ENCODE results near the gene DCAF4.

DNA sequence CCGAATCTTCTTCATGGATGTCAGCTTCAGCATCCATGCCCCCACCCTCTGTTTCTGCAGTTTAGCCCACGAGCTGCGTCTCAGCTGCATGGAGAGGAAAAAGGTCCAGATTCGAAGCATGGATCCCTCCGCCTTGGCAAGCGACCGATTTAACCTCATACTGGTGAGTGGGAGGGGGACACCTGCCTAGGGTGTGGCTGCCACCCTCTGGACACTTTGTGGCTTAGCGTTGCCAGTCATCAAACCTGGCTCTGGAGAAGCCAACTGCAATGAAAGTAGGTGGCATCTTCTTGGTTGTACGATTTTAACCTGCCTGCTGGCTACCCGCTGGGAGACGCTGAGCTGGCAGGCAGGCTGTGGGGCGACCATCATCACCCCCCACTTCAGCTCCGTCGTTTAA, 16.7 kb downstream of the DCAF4 start:
- TF ChIP-seq, protein P1, sequence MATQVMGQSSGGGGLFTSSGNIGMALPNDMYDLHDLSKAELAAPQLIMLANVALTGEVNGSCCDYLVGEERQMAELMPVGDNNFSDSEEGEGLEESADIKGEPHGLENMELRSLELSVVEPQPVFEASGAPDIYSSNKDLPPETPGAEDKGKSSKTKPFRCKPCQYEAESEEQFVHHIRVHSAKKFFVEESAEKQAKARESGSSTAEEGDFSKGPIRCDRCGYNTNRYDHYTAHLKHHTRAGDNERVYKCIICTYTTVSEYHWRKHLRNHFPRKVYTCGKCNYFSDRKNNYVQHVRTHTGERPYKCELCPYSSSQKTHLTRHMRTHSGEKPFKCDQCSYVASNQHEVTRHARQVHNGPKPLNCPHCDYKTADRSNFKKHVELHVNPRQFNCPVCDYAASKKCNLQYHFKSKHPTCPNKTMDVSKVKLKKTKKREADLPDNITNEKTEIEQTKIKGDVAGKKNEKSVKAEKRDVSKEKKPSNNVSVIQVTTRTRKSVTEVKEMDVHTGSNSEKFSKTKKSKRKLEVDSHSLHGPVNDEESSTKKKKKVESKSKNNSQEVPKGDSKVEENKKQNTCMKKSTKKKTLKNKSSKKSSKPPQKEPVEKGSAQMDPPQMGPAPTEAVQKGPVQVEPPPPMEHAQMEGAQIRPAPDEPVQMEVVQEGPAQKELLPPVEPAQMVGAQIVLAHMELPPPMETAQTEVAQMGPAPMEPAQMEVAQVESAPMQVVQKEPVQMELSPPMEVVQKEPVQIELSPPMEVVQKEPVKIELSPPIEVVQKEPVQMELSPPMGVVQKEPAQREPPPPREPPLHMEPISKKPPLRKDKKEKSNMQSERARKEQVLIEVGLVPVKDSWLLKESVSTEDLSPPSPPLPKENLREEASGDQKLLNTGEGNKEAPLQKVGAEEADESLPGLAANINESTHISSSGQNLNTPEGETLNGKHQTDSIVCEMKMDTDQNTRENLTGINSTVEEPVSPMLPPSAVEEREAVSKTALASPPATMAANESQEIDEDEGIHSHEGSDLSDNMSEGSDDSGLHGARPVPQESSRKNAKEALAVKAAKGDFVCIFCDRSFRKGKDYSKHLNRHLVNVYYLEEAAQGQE (IDR thresholded peaks at IDR 0.05; ENCODE audit: insufficient replicate concordance, low read depth): no peak
- TF ChIP-seq, protein P2, sequence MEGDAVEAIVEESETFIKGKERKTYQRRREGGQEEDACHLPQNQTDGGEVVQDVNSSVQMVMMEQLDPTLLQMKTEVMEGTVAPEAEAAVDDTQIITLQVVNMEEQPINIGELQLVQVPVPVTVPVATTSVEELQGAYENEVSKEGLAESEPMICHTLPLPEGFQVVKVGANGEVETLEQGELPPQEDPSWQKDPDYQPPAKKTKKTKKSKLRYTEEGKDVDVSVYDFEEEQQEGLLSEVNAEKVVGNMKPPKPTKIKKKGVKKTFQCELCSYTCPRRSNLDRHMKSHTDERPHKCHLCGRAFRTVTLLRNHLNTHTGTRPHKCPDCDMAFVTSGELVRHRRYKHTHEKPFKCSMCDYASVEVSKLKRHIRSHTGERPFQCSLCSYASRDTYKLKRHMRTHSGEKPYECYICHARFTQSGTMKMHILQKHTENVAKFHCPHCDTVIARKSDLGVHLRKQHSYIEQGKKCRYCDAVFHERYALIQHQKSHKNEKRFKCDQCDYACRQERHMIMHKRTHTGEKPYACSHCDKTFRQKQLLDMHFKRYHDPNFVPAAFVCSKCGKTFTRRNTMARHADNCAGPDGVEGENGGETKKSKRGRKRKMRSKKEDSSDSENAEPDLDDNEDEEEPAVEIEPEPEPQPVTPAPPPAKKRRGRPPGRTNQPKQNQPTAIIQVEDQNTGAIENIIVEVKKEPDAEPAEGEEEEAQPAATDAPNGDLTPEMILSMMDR (IDR thresholded peaks at IDR 0.05; ENCODE audit: insufficient read depth, low read length): no peak

Data from HL-60 (cell line).